Measurements from ENCODE around the gene SEL1L3. TPM values are rescaled to one million over a fixed set of nuclear protein-coding genes. Genes with fewer than 3 reads are reported as not detected.

The SEL1L3 gene
- total RNA-seq, 3 donors from 2014 or later (not counting 1 experiment from before 2014, with no cell fraction given) = 45.4 to 61.0 (median 45.7) TPM

GRCh38 chr4:25771672-25772071 is 91.1 kb downstream of the SEL1L3 start:
- no peaks in the 10 kb centered on the region for H3K9me3 Mint-ChIP-seq
- peaks cover 46% of the 10 kb centered on the region for H3K36me3 ChIP-seq (ENCODE audit: control insufficient read depth, insufficient read depth, low read length)
- DNase-seq (no peak), ATAC-seq (no peak)
- no peaks in the 10 kb centered on the region for H3K27me3 Mint-ChIP-seq (ENCODE audit: low read depth in 2 of 2)
- intact Hi-C loops (cut with micrococcal nuclease) = no loop called here
- H3K9me3 ChIP-seq (ENCODE audit: control insufficient read depth, insufficient read depth, low read length) = no peaks in the 10 kb centered on the region
- peaks cover 7% of the 10 kb centered on the region for H3K36me3 Mint-ChIP-seq
- no peaks in the 10 kb centered on the region for H3K27me3 ChIP-seq (ENCODE audit: control insufficient read depth, insufficient read depth, low read length)
- no peak overlapping the region for H3K27ac Mint-ChIP-seq
- no peaks in the 10 kb centered on the region for H3K4me1 Mint-ChIP-seq
- WGBS (ENCODE audit: insufficient coverage) = 93% methylated on average over 3 of the region's 4 CpGs
- TF ChIP-seq CTCF (IDR thresholded peaks at IDR 0.05) = no peak
- no peak overlapping the region for H3K4me3 Mint-ChIP-seq
- H3K4me3 ChIP-seq (ENCODE audit: low read length) = no peak overlapping the region
- no peaks in the 10 kb centered on the region for H3K4me1 ChIP-seq (ENCODE audit: control insufficient read depth, insufficient read depth, low read length)
- no peak overlapping the region for H3K27ac ChIP-seq (ENCODE audit: low read length)

GRCh38 chr4:25770847-25771246 is 91.9 kb downstream of the SEL1L3 start:
- DNase-seq = no peak
- no peaks in the 10 kb centered on the region for H3K27me3 ChIP-seq (ENCODE audit: control insufficient read depth, insufficient read depth, low read length)
- peaks cover 44% of the 10 kb centered on the region for H3K36me3 ChIP-seq (ENCODE audit: control insufficient read depth, insufficient read depth, low read length)
- no peaks in the 10 kb centered on the region for H3K9me3 Mint-ChIP-seq
- H3K4me3 Mint-ChIP-seq = no peak overlapping the region
- no peak overlapping the region for H3K27ac ChIP-seq (ENCODE audit: low read length)
- H3K4me3 ChIP-seq (ENCODE audit: low read length) = no peak overlapping the region
- no peak for TF ChIP-seq CTCF (IDR thresholded peaks at IDR 0.05)
- no peaks in the 10 kb centered on the region for H3K9me3 ChIP-seq (ENCODE audit: control insufficient read depth, insufficient read depth, low read length)
- 85% methylated on average over 1 of the region's 1 CpG for WGBS (ENCODE audit: insufficient coverage)
- H3K27me3 Mint-ChIP-seq (ENCODE audit: low read depth in 2 of 2) = no peaks in the 10 kb centered on the region
- intact Hi-C loops (cut with micrococcal nuclease) = no loop called here
- ATAC-seq = no peak
- H3K36me3 Mint-ChIP-seq = peaks cover 7% of the 10 kb centered on the region
- H3K4me1 ChIP-seq (ENCODE audit: control insufficient read depth, insufficient read depth, low read length) = no peaks in the 10 kb centered on the region
- H3K4me1 Mint-ChIP-seq = no peaks in the 10 kb centered on the region
- H3K27ac Mint-ChIP-seq = no peak overlapping the region

GRCh38 chr4:25769251-25769650 is 93.5 kb downstream of the SEL1L3 start:
- no peak for TF ChIP-seq CTCF (IDR thresholded peaks at IDR 0.05)
- peaks cover 15% of the 10 kb centered on the region for H3K36me3 Mint-ChIP-seq

More at GRCh38 chr4:25769251-25769650, 93.5 kb downstream of the SEL1L3 start:
- ATAC-seq (no peak), DNase-seq (no peak)
- H3K36me3 ChIP-seq (ENCODE audit: control insufficient read depth, insufficient read depth, low read length) = peaks cover 42% of the 10 kb centered on the region
- H3K9me3 ChIP-seq (ENCODE audit: control insufficient read depth, insufficient read depth, low read length) = no peaks in the 10 kb centered on the region
- H3K9me3 Mint-ChIP-seq = no peaks in the 10 kb centered on the region
- 66% methylated on average over 4 of the region's 4 CpGs for WGBS (ENCODE audit: insufficient coverage)
- H3K27ac ChIP-seq (ENCODE audit: low read length) = no peak overlapping the region
- H3K4me1 ChIP-seq (ENCODE audit: control insufficient read depth, insufficient read depth, low read length) = no peaks in the 10 kb centered on the region
- H3K4me3 ChIP-seq (ENCODE audit: low read length) = no peak overlapping the region
- intact Hi-C loops (cut with micrococcal nuclease) = loop anchor here (5.0 kb wide), 1 partner anchor 237 kb away; no protein-coding TSS in a partner anchor
- H3K27me3 Mint-ChIP-seq (ENCODE audit: low read depth in 2 of 2) = no peaks in the 10 kb centered on the region
- no peaks in the 10 kb centered on the region for H3K27me3 ChIP-seq (ENCODE audit: control insufficient read depth, insufficient read depth, low read length)
- no peaks in the 10 kb centered on the region for H3K4me1 Mint-ChIP-seq
- H3K27ac Mint-ChIP-seq = no peak overlapping the region
- no peak overlapping the region for H3K4me3 Mint-ChIP-seq

Measured in natural killer cell (primary cell).